Activated CD4-positive, alpha-beta T cell treated with anti-CD3 and anti-CD28 coated beads, Interleukin-2, amount 10 ng/mL, durations not matched to agents 24 days and 14 days (primary cell): Measurements from ENCODE around the gene AZIN2. TPM values are rescaled to one million over a fixed set of nuclear protein-coding genes. Genes with fewer than 3 reads are reported as not detected.
"Not testable (repeated sequence)": the region's sequence is repeated elsewhere in the genome, so short reads cannot be mapped to it uniquely, and the experiment has no call there.

Experiments used
- DNase-seq: peaks from one replicate; pipeline ENCODE4 v3.0.0; 2022
- H3K27ac Mint-ChIP-seq: one replicate; pipeline ENCODE4 v1.8.0; 2022; ENCODE audit warnings: mild to moderate bottlenecking, mixed read lengths
- H3K27me3 Mint-ChIP-seq: one replicate; pipeline ENCODE4 v1.8.0; 2022; ENCODE audit warnings: mixed read lengths
- H3K36me3 Mint-ChIP-seq: one replicate; pipeline ENCODE4 v1.8.0; 2022; ENCODE audit warnings: low read depth, mild to moderate bottlenecking, mixed read lengths
- H3K4me1 Mint-ChIP-seq: one replicate; pipeline ENCODE4 v1.8.0; 2021; ENCODE audit warnings: mixed read lengths
- H3K4me3 Mint-ChIP-seq: one replicate; pipeline ENCODE4 v1.8.0; 2022; ENCODE audit warnings: mild to moderate bottlenecking, moderate library complexity, mixed read lengths
- H3K9me3 Mint-ChIP-seq: one replicate; pipeline ENCODE4 v1.8.0; 2021; ENCODE audit warnings: mixed read lengths
- intact Hi-C: fragments of 100-400 bp; cut with micrococcal nuclease; formaldehyde crosslinking; loops from one replicate; pipeline ENCODE4 v1.15.1; 2023
- total RNA-seq: library from RNA; stranded (reverse); gene quantifications from 2 replicates; pipeline ENCODE4 v1.2.3, GENCODE V29; 2022

Gene AZIN2
- total RNA-seq, 1 donor from 2014 or later = 1.4 TPM

GRCh38 chr1:33119050-33119449 is 38.1 kb downstream of the AZIN2 start:
- intact Hi-C loops = no loop called here
- Mint-ChIP-seq H3K9me3 (no peaks in the 10 kb centered on the region), H3K4me1 (no peaks in the 10 kb centered on the region), H3K4me3 (no peak overlapping the region), H3K27me3 (no peaks in the 10 kb centered on the region), H3K27ac (no peak overlapping the region), H3K36me3 (no peaks in the 10 kb centered on the region)
- no peak for DNase-seq

- Mint-ChIP-seq H3K4me1 (no peaks in the 10 kb centered on the region), H3K4me3 (no peak overlapping the region), H3K27me3 (no peaks in the 10 kb centered on the region), H3K36me3 (peaks cover 2% of the 10 kb centered on the region), H3K27ac (no peak overlapping the region), H3K9me3 (no peaks in the 10 kb centered on the region)
- no peak for DNase-seq
- intact Hi-C loops = no loop called here
These were observed 38.7 kb downstream of the AZIN2 start for GRCh38 chr1:33119532-33120217.

GRCh38 chr1:33120436-33121231 is 39.7 kb downstream of the AZIN2 start:
- Mint-ChIP-seq H3K4me3 (no peak overlapping the region), H3K27ac (no peak overlapping the region), H3K36me3 (peaks cover 9% of the 10 kb centered on the region), H3K27me3 (no peaks in the 10 kb centered on the region), H3K9me3 (peaks cover 4% of the 10 kb centered on the region), H3K4me1 (peaks cover 4% of the 10 kb centered on the region)
- DNase-seq = no peak
- intact Hi-C loops = no loop called here

GRCh38 chr1:33121728-33122127 is 40.8 kb downstream of the AZIN2 start:
- peaks cover 4% of the 10 kb centered on the region for H3K9me3 Mint-ChIP-seq
- no peak for DNase-seq
- no peak overlapping the region for H3K27ac Mint-ChIP-seq
- H3K4me1 Mint-ChIP-seq = peaks cover 10% of the 10 kb centered on the region
- no peaks in the 10 kb centered on the region for H3K27me3 Mint-ChIP-seq
- peaks cover 16% of the 10 kb centered on the region for H3K36me3 Mint-ChIP-seq
- intact Hi-C loops = no loop called here
- no peak overlapping the region for H3K4me3 Mint-ChIP-seq

GRCh38 chr1:33122483-33123178 is 41.7 kb downstream of the AZIN2 start:
- Mint-ChIP-seq H3K27ac (no peak overlapping the region), H3K4me3 (no peak overlapping the region), H3K9me3 (peaks cover 4% of the 10 kb centered on the region), H3K36me3 (peaks cover 21% of the 10 kb centered on the region), H3K27me3 (no peaks in the 10 kb centered on the region), H3K4me1 (peaks cover 14% of the 10 kb centered on the region)
- DNase-seq = no peak
- intact Hi-C loops = no loop called here

- H3K4me1 Mint-ChIP-seq = peaks cover 16% of the 10 kb centered on the region
- H3K9me3 Mint-ChIP-seq = peaks cover 4% of the 10 kb centered on the region
- H3K27ac Mint-ChIP-seq = no peak overlapping the region
- H3K36me3 Mint-ChIP-seq = peaks cover 21% of the 10 kb centered on the region
- DNase-seq = no peak
- H3K4me3 Mint-ChIP-seq = no peak overlapping the region
- H3K27me3 Mint-ChIP-seq = no peaks in the 10 kb centered on the region
- intact Hi-C loops = no loop called here
These were observed 42.3 kb downstream of the AZIN2 start for GRCh38 chr1:33123266-33123665.

GRCh38 chr1:33124647-33125046 is 43.7 kb downstream of the AZIN2 start:
- DNase-seq, H3K27ac Mint-ChIP-seq: not testable (repeated sequence)

GRCh38 chr1:33126411-33127000 is 45.6 kb downstream of the AZIN2 start:
- H3K27me3 Mint-ChIP-seq = no peaks in the 10 kb centered on the region
- H3K9me3 Mint-ChIP-seq = peaks cover 4% of the 10 kb centered on the region
- H3K4me1 Mint-ChIP-seq = peaks cover 39% of the 10 kb centered on the region
- peaks cover 22% of the 10 kb centered on the region for H3K36me3 Mint-ChIP-seq
- H3K4me3 Mint-ChIP-seq = peak overlapping the region; percentile 95
- DNase-seq = no peak
- intact Hi-C loops = loop anchor here (2.0 kb wide), 3 partner anchors 46 to 222 kb away; partner anchors contain the start of genes AK2 and AZIN2
- peak overlapping the region; percentile 97 for H3K27ac Mint-ChIP-seq

More at GRCh38 chr1:33124647-33125046, 43.7 kb downstream of the AZIN2 start:
- intact Hi-C loops, H3K27me3 Mint-ChIP-seq, H3K4me3 Mint-ChIP-seq, H3K9me3 Mint-ChIP-seq: not testable (repeated sequence)
- peaks cover 28% of the 10 kb centered on the region for H3K4me1 Mint-ChIP-seq
- H3K36me3 Mint-ChIP-seq = peaks cover 21% of the 10 kb centered on the region

- Mint-ChIP-seq H3K36me3 (peaks cover 22% of the 10 kb centered on the region), H3K4me1 (peaks cover 39% of the 10 kb centered on the region), H3K4me3 (peak overlapping the region; percentile 95), H3K27me3 (no peaks in the 10 kb centered on the region), H3K27ac (peak overlapping the region; percentile 97), H3K9me3 (peaks cover 4% of the 10 kb centered on the region)
- DNase-seq = peak; percentile 100
- intact Hi-C loops = loop anchor here (1.0 to 2.0 kb wide), 7 partner anchors 28 to 328 kb away; partner anchors contain the start of genes AK2, AZIN2, S100PBP and YARS1
These were observed 46.3 kb downstream of the AZIN2 start for GRCh38 chr1:33127001-33127823.

GRCh38 chr1:33128781-33129180 is 47.8 kb downstream of the AZIN2 start:
- Mint-ChIP-seq H3K27me3 (no peaks in the 10 kb centered on the region), H3K4me3 (peak overlapping the region; percentile 6), H3K4me1 (peaks cover 43% of the 10 kb centered on the region), H3K27ac (peak overlapping the region; percentile 11), H3K36me3 (peaks cover 22% of the 10 kb centered on the region), H3K9me3 (peaks cover 4% of the 10 kb centered on the region)
- intact Hi-C loops = no loop called here
- DNase-seq = no peak

GRCh38 chr1:33130297-33130696 is 49.3 kb downstream of the AZIN2 start:
- DNase-seq = no peak
- peak overlapping the region; percentile 41 for H3K27ac Mint-ChIP-seq
- H3K4me1 Mint-ChIP-seq = peaks cover 42% of the 10 kb centered on the region
- H3K36me3 Mint-ChIP-seq = peaks cover 17% of the 10 kb centered on the region
- H3K4me3 Mint-ChIP-seq = no peak overlapping the region
- H3K9me3 Mint-ChIP-seq = peaks cover 2% of the 10 kb centered on the region
- no peaks in the 10 kb centered on the region for H3K27me3 Mint-ChIP-seq
- intact Hi-C loops = no loop called here

GRCh38 chr1:33131191-33131590 is 50.2 kb downstream of the AZIN2 start:
- intact Hi-C loops = no loop called here
- Mint-ChIP-seq H3K27ac (no peak overlapping the region), H3K4me1 (peaks cover 39% of the 10 kb centered on the region), H3K4me3 (no peak overlapping the region), H3K27me3 (no peaks in the 10 kb centered on the region), H3K36me3 (peaks cover 8% of the 10 kb centered on the region), H3K9me3 (no peaks in the 10 kb centered on the region)
- DNase-seq = no peak

- Mint-ChIP-seq H3K27ac (no peak overlapping the region), H3K4me1 (peaks cover 34% of the 10 kb centered on the region), H3K27me3 (no peaks in the 10 kb centered on the region), H3K9me3 (no peaks in the 10 kb centered on the region), H3K4me3 (no peak overlapping the region), H3K36me3 (peaks cover 2% of the 10 kb centered on the region)
- no peak for DNase-seq
- intact Hi-C loops = no loop called here
These were observed 51.6 kb downstream of the AZIN2 start for GRCh38 chr1:33132549-33132948.
